ENCODE measurements around the gene TMEM207. TPM values are rescaled to one million over a fixed set of nuclear protein-coding genes. Genes with fewer than 3 reads are reported as not detected.

The TMEM207 gene
- polyA plus RNA-seq, 3 donors, result not detected

DNA sequence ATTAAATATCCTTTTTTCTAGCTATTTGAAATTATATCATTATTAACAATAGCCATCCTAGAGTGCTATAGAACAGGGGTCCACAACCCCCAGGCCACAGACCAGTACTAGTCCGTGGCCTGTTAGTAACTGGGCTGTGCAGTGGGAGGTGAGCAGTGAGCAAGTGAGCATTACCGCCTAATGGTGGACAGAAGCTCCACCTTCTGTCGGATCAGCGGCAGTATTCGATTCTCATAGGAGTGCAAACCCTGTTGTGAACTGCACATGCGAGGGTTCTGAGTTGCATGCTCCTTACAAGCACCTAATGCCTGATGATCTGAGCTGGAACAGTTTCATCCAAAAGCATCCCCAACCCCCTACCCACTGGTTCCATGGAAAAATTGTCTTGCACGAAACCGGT is 50.0 kb downstream of the TMEM207 start:
- 94 to 98% (median 97%) methylated on average over 8 of the region's 8 CpGs for WGBS, 3 donors
- no peak overlapping the region for H3K27ac ChIP-seq (ENCODE audit: low read depth, low read length)

- H3K27ac ChIP-seq (ENCODE audit: low read depth, low read length), result no peak overlapping the region
- WGBS, 3 donors, result 75 to 81% (median 80%) methylated on average over 4 of the region's 4 CpGs
Measured at GRCh38 chr3:190397889-190398288, 51.8 kb downstream of the TMEM207 start.

GRCh38 chr3:190396001-190396400 is 53.7 kb downstream of the TMEM207 start:
- no peak overlapping the region for H3K27ac ChIP-seq (ENCODE audit: low read depth, low read length)

GRCh38 chr3:190388703-190389102 is 61.0 kb downstream of the TMEM207 start:
- H3K27ac ChIP-seq (ENCODE audit: low read depth, low read length), result no peak overlapping the region
- WGBS, 3 donors, result 67 to 74% (median 73%) methylated on average over 3 of the region's 3 CpGs

DNA sequence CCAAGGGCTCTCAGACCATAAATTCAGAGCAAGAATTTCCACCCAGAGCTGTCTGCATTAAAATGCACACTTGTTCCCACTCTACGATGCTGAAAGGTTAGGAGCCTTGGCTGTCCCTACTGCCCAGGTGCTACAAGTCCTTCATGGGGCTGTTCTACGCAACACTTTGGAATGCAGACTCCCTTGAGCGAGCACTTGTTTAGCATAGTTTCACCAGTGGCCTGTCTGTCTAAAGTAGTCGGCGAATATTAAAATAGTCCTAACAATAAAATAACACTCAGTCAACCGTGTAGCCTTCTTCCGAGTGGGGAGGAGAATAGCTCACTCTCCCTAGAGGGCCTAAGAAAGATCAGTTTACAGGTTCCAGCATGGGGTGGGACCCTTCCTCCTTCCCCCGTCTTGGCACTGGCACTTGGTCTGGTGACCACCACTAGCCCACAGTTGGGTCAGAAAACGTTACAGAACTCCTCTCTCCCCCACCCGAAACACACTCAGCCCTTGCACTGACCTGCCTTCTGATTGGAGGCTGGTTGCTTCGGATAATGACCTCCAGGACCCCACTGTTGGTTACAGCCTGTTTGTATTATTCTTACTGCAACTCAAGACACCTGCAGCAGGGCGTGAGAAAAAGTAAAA is 62.0 kb downstream of the TMEM207 start, which contains the start of gene CLDN16:
CLDN16 (plus strand) TSS at position 586 of the 636 bp plus-strand sequence. CDS start 167 bp downstream, outside the sequence.
- WGBS, 3 donors, result 88 to 89% (median 88%) methylated on average over 12 of the region's 12 CpGs
- H3K27ac ChIP-seq (ENCODE audit: low read depth, low read length), result no peak within 1 kb of the TSS

DNA sequence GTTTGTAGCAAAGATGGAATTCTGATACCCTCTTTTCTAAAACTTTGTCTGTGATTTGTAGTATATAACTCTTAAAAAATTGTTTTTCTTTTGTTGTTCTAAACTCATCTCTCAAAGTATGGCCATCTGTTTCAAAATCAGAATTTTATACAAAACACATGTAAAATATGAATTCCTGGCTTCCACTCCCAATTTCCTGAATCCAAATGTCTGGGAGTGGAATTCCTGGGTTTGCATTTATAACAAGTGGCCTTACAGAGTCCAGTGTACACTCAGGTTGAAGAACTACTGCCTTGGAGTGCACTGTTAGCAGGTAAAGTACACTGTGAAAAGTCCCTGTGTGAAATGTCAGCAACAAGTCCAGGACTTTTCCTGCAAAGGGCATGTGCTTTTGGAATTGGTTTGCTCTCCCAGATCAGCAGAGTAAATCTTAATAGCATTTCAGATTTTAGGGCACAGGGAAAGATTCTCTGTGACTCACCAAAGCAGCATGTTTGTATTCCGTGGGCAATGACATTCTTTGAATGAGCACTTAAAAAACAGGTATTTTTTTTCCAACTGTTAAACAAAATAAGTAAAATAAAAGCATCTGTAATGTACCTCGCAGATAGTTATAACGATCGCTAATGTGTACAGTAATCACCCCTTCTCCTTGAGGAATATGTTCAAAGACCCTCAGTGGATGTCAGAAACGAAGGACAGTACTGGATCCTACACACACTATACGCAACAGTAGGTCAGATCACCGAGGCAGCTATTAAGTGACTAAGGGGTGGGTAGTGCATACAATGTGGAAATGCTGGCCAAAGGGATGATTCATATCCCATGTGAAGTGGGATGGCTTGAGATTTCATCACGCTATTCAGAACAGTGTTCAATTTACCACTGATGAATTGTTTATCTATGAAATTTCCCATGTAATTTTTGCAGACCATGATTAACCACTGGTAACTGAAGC is 63.7 kb downstream of the TMEM207 start:
- WGBS, 3 donors, result 56 to 74% (median 72%) methylated on average over 8 of the region's 8 CpGs

GRCh38 chr3:190384309-190384756 is 65.4 kb downstream of the TMEM207 start:
- H3K27ac ChIP-seq (ENCODE audit: low read depth, low read length), result no peak overlapping the region
- 8 to 26% (median 16%) methylated on average over 2 of the region's 2 CpGs for WGBS, 3 donors

More for the DNA sequence above, 63.7 kb downstream of the TMEM207 start:
- H3K27ac ChIP-seq (ENCODE audit: low read depth, low read length), result no peak overlapping the region

DNA sequence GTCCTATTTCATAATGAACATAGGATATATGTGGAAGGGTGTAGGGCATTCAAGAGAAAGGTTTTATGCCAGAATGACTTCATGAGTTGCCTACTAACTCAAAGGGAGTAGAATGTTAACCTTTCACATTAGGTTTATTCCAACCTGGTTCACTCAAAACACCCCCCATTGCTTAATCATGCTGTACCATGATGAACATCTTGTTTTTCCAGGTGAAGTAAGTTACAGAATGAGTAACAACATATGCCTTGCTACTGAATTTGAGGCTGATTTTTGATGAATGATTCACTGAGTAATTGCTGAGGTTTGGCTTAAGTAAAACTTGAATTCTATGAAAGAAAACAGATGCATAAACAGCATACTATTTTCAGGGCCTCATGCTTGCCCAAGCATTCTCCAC is 67.6 kb downstream of the TMEM207 start:
- no peak overlapping the region for H3K27ac ChIP-seq (ENCODE audit: low read depth, low read length)

GRCh38 chr3:190381441-190381840 is 68.3 kb downstream of the TMEM207 start:
- no peak overlapping the region for H3K27ac ChIP-seq (ENCODE audit: low read depth, low read length)

DNA sequence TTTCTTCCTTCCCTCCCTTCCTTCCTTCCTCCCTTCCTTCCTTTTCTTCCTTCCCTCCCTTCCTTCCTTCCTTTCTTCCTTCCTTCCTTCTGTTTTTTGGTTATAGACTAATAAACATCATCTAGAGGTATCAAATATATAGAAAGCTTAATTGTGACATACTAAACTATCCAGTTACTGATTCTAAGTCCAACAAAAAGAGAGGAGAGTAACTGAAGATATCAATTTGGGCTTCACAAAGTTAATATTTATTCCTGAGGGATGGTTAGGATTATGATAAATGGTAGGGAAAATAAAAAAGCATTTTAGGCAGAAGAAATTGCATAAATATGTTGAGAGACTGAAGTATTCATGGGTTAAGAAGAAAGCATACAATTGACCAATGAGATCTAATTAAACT is 69.5 kb downstream of the TMEM207 start:
- H3K27ac ChIP-seq (ENCODE audit: low read depth, low read length), result no peak overlapping the region

Other genes starting within 250 kb of the TMEM207 start
- gene CLDN1, start 127.5 kb downstream of the TMEM207 start, polyA plus RNA-seq, result 10 to 100 TPM in 2 of 3 donors, 1 to 10 TPM in 1; 3.6 to 28.1 (median 15.4) TPM
- under 1 TPM in 1 of 3 donors, not detected in 2; 0.28 TPM for gene CLDN16, start 61.7 kb downstream of the TMEM207 start, polyA plus RNA-seq
- 1 to 10 TPM; 1.5 to 7.9 (median 3.0) TPM for gene IL1RAP, start 64.2 kb upstream of the TMEM207 start, polyA plus RNA-seq